ENCODE data around the gene EGLN1. TPM values are rescaled to one million over a fixed set of nuclear protein-coding genes. Genes with fewer than 3 reads are reported as not detected.

EGLN1 gene
- total RNA-seq, 2 experiments from 2014 or later, result 19.0 to 36.6 TPM

DNA sequence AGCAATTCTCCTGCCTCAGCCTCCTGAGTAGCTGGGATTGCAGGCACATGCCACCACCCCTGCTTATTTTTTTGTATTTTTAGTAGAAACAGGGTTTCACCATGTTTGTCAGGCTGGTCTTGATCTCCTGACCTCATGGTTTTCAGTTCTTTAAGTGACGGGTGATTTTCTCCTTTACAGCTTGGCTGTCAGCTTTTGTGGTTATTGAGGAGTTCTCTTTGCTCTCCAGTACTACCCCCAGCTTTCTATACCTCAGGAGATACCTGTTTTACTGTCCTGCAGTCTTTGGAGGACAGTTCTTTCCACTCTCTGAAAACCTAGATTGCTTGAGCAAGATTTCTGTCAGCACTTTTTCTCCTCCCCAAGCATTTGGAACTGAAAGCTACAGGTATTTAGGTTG lies 45.9 kb upstream of the EGLN1 start:
- no TSS peak for BruUV-seq (replicated peaks)
- H3K79me2 ChIP-seq (ENCODE audit: insufficient read depth, low read depth, low read length), result no peaks in the 10 kb centered on the region
- H3K36me3 ChIP-seq (ENCODE audit: insufficient read depth, low read length), result no peaks in the 10 kb centered on the region
- H2AFZ ChIP-seq (ENCODE audit: low read length), result no peak overlapping the region
- ChIA-PET CTCF (ENCODE audit: unreplicated experiment) (no interaction called here), POLR2A (no interaction called here)
- H3K9me2 ChIP-seq (ENCODE audit: insufficient read depth, low read length), result no peaks in the 10 kb centered on the region
- H3K4me2 ChIP-seq (ENCODE audit: low read length), result no peak overlapping the region
- no peak for TF ChIP-seq EZH2phosphoT487 (IDR thresholded peaks at IDR 0.05; ENCODE audit: borderline replicate concordance, low read depth, low read length)
- intact Hi-C loops (cut with micrococcal nuclease; ENCODE audit: unreplicated experiment), result no loop called here
- H4K20me1 ChIP-seq (ENCODE audit: insufficient read depth, low read length), result no peaks in the 10 kb centered on the region
- H3K4me3 ChIP-seq (ENCODE audit: low read depth, low read length, poor library complexity, severe bottlenecking), result no peak overlapping the region
- DNase-seq (ENCODE audit: low spot score), result no peak
- H3K9me3 ChIP-seq (ENCODE audit: low read length), result no peaks in the 10 kb centered on the region
- no peaks in the 10 kb centered on the region for H3K4me1 ChIP-seq (ENCODE audit: insufficient read depth, low read length, poor library complexity, severe bottlenecking)
- H3K27ac ChIP-seq (ENCODE audit: low read depth, low read length, poor library complexity, severe bottlenecking), result no peak overlapping the region

GRCh38 chr1:231465051-231465450 lies 43.0 kb upstream of the EGLN1 start:
- Histone ChIP-seq H2AFZ (ENCODE audit: low read length) (no peak overlapping the region), H4K20me1 (ENCODE audit: insufficient read depth, low read length) (no peaks in the 10 kb centered on the region), H3K36me3 (ENCODE audit: insufficient read depth, low read length) (no peaks in the 10 kb centered on the region), H3K9me2 (ENCODE audit: insufficient read depth, low read length) (no peaks in the 10 kb centered on the region), H3K4me2 (ENCODE audit: low read length) (no peak overlapping the region), H3K9me3 (ENCODE audit: low read length) (no peaks in the 10 kb centered on the region), H3K79me2 (ENCODE audit: insufficient read depth, low read depth, low read length) (no peaks in the 10 kb centered on the region), H3K27ac (ENCODE audit: low read depth, low read length, poor library complexity, severe bottlenecking) (no peak overlapping the region), H3K4me1 (ENCODE audit: insufficient read depth, low read length, poor library complexity, severe bottlenecking) (no peaks in the 10 kb centered on the region), H3K4me3 (ENCODE audit: low read depth, low read length, poor library complexity, severe bottlenecking) (no peak overlapping the region)
- BruUV-seq (replicated peaks), result no TSS peak
- no peak for TF ChIP-seq EZH2phosphoT487 (IDR thresholded peaks at IDR 0.05; ENCODE audit: borderline replicate concordance, low read depth, low read length)
- TF ChIP-seq, protein P1, sequence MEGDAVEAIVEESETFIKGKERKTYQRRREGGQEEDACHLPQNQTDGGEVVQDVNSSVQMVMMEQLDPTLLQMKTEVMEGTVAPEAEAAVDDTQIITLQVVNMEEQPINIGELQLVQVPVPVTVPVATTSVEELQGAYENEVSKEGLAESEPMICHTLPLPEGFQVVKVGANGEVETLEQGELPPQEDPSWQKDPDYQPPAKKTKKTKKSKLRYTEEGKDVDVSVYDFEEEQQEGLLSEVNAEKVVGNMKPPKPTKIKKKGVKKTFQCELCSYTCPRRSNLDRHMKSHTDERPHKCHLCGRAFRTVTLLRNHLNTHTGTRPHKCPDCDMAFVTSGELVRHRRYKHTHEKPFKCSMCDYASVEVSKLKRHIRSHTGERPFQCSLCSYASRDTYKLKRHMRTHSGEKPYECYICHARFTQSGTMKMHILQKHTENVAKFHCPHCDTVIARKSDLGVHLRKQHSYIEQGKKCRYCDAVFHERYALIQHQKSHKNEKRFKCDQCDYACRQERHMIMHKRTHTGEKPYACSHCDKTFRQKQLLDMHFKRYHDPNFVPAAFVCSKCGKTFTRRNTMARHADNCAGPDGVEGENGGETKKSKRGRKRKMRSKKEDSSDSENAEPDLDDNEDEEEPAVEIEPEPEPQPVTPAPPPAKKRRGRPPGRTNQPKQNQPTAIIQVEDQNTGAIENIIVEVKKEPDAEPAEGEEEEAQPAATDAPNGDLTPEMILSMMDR (conservative IDR thresholded peaks at IDR 0.05; ENCODE audit: low read length), result no peak
- intact Hi-C loops (cut with micrococcal nuclease; ENCODE audit: unreplicated experiment), result no loop called here
- CTCF ChIA-PET (ENCODE audit: unreplicated experiment), result no interaction called here
- POLR2A ChIA-PET, result no interaction called here
- no peak for DNase-seq (ENCODE audit: low spot score)

DNA sequence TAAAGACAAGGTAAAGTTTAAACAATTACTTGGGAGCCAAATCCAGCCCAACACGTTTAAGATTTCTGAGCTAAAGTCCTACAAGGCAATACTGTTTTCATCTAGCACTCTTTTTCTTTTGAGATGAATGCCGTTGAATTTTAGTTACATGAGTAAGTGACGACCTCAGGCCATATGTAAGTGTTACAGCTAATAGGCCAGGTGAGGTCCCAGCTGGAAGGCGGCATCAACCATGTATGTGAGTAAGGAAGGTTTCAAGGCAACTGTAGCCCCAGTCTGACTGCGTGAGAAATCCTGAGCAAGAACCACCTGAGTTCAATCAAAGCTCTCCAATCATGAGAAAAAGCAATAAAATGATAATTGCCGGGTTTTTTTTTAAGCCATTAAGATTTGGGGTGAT lies 41.5 kb upstream of the EGLN1 start:
- ChIA-PET CTCF (ENCODE audit: unreplicated experiment) (no interaction called here), POLR2A (interaction anchor here (0.6 kb wide), 1 partner anchor 266 kb away, joined by 3 read pairs; no protein-coding TSS in a partner anchor)
- DNase-seq (ENCODE audit: low spot score), result no peak
- intact Hi-C loops (cut with micrococcal nuclease; ENCODE audit: unreplicated experiment), result no loop called here
- Histone ChIP-seq H2AFZ (ENCODE audit: low read length) (no peak overlapping the region), H3K27ac (ENCODE audit: low read depth, low read length, poor library complexity, severe bottlenecking) (no peak overlapping the region), H3K4me3 (ENCODE audit: low read depth, low read length, poor library complexity, severe bottlenecking) (no peak overlapping the region), H3K4me2 (ENCODE audit: low read length) (no peak overlapping the region), H3K79me2 (ENCODE audit: insufficient read depth, low read depth, low read length) (no peaks in the 10 kb centered on the region), H3K9me3 (ENCODE audit: low read length) (no peaks in the 10 kb centered on the region), H3K4me1 (ENCODE audit: insufficient read depth, low read length, poor library complexity, severe bottlenecking) (no peaks in the 10 kb centered on the region), H4K20me1 (ENCODE audit: insufficient read depth, low read length) (no peaks in the 10 kb centered on the region), H3K36me3 (ENCODE audit: insufficient read depth, low read length) (no peaks in the 10 kb centered on the region), H3K9me2 (ENCODE audit: insufficient read depth, low read length) (no peaks in the 10 kb centered on the region)
- TF ChIP-seq, protein P1 (conservative IDR thresholded peaks at IDR 0.05; ENCODE audit: low read length), result no peak
- TF ChIP-seq EZH2phosphoT487 (IDR thresholded peaks at IDR 0.05; ENCODE audit: borderline replicate concordance, low read depth, low read length), result no peak
- no TSS peak for BruUV-seq (replicated peaks)
